BJ (cell line): Measurements from ENCODE around the gene HGFAC. TPM values are rescaled to one million over a fixed set of nuclear protein-coding genes. Genes with fewer than 3 reads are reported as not detected.
"Not testable (repeated sequence)": the region's sequence is repeated elsewhere in the genome, so short reads cannot be mapped to it uniquely, and the experiment has no call there.

ENCODE experiments used
- CTCF ChIA-PET: fragments of 350-600 bp; formaldehyde crosslinking; extraction: SDS; loops from one replicate; lab custom pipeline; 2021; ENCODE audit warnings: antibody characterized with exemption, inconsistent platforms; lab: Yijun Ruan, JAX
- POLR2A ChIA-PET: fragments of 300-600 bp; sonication (Branson Sonifier 250); formaldehyde crosslinking; extraction: SDS; loops from one replicate; lab custom pipeline; 2021; ENCODE audit warnings: antibody characterized with exemption; lab: Charles Lee
- DNase-seq: peaks from one replicate; pipeline ENCODE4 v3.0.0-alpha.2; 2011; ENCODE audit warnings: low read depth
- H3K27me3 ChIP-seq: 2 replicates; pipeline ENCODE4 v1.6.0; 2011; ENCODE audit warnings: low read length; ENCODE audit not compliant: control insufficient read depth, insufficient read depth
- H3K36me3 ChIP-seq: 2 replicates; pipeline ENCODE4 v1.5.1; 2011; ENCODE audit warnings: low read length; ENCODE audit not compliant: control insufficient read depth, insufficient read depth
- H3K4me3 ChIP-seq: 2 replicates; pipeline ENCODE4 v1.5.1; 2011; ENCODE audit warnings: low read depth, mild to moderate bottlenecking, control low read depth, low read length
- polyA plus RNA-seq: library from polyadenylated mRNA; depleted of rRNA; stranded (reverse); fragments of >200 nt; gene quantifications from 2 replicates; pipeline ENCODE4 v1.2.3, GENCODE V29; 2011
- TF ChIP-seq, protein P1 (sequence below): IDR thresholded peaks from 2 replicates; pipeline ENCODE4 v1.5.1; 2011; ENCODE audit warnings: low read depth, mild to moderate bottlenecking, control low read depth, inconsistent platforms, low read length, moderate library complexity; ENCODE audit not compliant: insufficient read depth

The HGFAC gene
- polyA plus RNA-seq, 1 experiment, result not detected

DNA sequence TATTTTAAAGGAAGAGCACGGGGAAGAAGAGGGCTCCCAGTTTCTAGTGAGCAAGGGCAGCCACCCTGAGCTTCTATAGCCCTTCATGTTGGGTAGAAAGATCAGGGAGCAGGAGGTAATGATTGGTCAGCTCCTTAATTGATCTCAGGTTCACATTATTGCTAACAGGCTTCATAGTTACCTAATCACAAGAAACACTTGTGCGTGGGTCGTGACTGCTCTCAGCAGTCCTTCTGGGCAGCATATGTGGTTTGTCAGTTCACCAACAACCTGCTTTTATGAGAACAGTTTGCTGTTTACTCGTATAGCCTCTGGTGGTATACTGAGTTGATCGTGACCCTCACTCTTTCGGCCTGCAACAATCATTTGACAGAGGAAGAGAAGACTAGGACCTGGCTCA, 16.6 kb downstream of the HGFAC start:
- POLR2A ChIA-PET, result no interaction called here
- DNase-seq, result no peak
- Histone ChIP-seq H3K36me3 (no peaks in the 10 kb centered on the region), H3K4me3 (no peak overlapping the region), H3K27me3 (peaks cover 23% of the 10 kb centered on the region)
- CTCF ChIA-PET, result interaction anchor here (1.0 to 3.8 kb wide), 2 partner anchors 9 to 22 kb away, joined by 3 to 11 read pairs; no protein-coding TSS in a partner anchor
- TF ChIP-seq, protein P1, sequence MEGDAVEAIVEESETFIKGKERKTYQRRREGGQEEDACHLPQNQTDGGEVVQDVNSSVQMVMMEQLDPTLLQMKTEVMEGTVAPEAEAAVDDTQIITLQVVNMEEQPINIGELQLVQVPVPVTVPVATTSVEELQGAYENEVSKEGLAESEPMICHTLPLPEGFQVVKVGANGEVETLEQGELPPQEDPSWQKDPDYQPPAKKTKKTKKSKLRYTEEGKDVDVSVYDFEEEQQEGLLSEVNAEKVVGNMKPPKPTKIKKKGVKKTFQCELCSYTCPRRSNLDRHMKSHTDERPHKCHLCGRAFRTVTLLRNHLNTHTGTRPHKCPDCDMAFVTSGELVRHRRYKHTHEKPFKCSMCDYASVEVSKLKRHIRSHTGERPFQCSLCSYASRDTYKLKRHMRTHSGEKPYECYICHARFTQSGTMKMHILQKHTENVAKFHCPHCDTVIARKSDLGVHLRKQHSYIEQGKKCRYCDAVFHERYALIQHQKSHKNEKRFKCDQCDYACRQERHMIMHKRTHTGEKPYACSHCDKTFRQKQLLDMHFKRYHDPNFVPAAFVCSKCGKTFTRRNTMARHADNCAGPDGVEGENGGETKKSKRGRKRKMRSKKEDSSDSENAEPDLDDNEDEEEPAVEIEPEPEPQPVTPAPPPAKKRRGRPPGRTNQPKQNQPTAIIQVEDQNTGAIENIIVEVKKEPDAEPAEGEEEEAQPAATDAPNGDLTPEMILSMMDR, result no peak

DNA sequence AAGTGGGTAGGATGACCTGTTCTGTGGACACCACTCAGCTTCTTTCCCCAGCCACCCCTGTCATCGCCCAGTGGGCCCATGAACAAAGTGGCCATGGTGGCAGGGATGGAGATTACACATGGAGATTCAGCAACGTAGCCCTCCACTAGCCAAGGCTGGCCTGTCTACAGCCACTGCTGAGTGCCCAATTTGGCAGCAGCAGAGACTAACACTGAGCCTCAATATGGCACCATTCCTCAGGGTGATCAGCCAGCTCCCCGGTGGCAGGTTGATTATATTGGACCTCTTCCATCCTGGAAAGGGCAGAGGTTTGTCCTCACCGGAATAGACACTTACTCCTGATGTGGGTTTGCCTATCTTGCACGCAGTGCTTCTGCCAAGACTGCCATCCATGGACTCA, 17.4 kb downstream of the HGFAC start:
- H3K36me3 ChIP-seq, H3K4me3 ChIP-seq, POLR2A ChIA-PET, DNase-seq: not testable (repeated sequence)
- CTCF ChIA-PET, result interaction anchor here (1.0 to 3.8 kb wide), 2 partner anchors 9 to 21 kb away, joined by 3 to 11 read pairs; no protein-coding TSS in a partner anchor
- H3K27me3 ChIP-seq, result peaks cover 27% of the 10 kb centered on the region

DNA sequence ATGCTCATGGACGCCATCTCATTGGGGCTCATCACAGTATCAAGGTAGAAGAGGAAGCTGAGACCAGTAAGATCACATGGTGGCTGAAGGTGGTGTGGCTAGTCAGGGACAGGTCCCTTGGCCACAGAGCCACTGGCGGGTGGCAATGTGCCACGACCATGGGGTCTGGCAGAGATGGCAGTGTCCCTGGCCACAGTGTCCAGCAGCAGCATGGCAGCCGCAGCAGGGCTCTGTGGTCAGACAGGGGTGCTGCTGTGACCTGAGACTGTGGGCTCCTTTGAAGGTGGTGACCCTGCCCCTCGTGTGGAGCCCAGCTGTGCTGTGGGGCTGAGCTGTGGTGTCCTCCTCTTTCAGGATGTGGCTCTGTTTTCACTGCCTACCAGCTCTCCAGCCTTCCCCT, 19.2 kb downstream of the HGFAC start:
- Histone ChIP-seq H3K27me3 (peaks cover 36% of the 10 kb centered on the region), H3K36me3 (no peaks in the 10 kb centered on the region), H3K4me3 (no peak overlapping the region)
- CTCF ChIA-PET, result interaction anchor here (0.5 kb wide), 1 partner anchor 113 kb away, joined by 3 read pairs; no protein-coding TSS in a partner anchor
- TF ChIP-seq, protein P1, result no peak
- DNase-seq, result no peak
- POLR2A ChIA-PET, result no interaction called here

DNA sequence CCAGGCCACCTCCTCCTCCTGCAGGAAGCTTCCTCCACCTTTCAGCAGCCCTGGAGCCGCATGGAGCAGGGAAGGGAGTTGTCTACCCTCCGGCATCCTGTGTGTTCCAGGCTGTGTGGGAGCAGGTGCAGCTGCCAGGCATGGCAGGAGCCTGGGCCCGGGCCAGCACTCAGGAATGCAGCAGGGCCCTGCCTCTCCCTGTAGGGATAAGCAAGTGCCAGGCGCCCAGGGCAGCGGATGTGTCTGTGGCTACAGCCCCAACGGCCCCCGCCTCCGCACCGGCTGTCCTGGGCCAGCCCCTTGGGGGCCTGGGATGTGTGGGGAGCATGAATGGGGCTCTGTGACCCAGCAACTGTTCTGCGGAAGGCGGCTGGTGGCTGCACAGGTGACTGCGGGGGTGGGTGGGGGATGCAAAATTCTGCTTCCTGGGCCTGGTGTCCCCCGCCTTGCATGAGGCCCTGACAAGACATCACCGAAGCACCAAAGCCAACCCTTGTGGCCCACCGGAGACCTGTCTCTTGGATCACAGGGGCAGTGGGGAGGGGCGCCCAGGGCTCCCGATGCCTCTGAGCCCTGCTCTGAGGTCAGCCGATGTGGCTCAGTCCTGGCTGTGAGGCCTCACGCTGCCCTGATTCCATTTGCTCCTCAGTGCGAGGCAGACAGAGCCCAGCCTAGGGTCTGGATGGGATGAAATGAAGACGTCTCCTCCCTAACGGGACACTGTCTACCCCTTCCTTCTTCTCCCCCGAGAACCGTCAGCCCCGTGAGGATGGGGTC, 19.9 kb downstream of the HGFAC start:
- Histone ChIP-seq H3K27me3 (peaks cover 36% of the 10 kb centered on the region), H3K36me3 (no peaks in the 10 kb centered on the region), H3K4me3 (no peak overlapping the region)
- POLR2A ChIA-PET, result no interaction called here
- no peak for DNase-seq
- CTCF ChIA-PET, result interaction anchor here (1.9 kb wide), 1 partner anchor 19 kb away, joined by 11 read pairs; no protein-coding TSS in a partner anchor
- TF ChIP-seq, protein P1, result no peak

DNA sequence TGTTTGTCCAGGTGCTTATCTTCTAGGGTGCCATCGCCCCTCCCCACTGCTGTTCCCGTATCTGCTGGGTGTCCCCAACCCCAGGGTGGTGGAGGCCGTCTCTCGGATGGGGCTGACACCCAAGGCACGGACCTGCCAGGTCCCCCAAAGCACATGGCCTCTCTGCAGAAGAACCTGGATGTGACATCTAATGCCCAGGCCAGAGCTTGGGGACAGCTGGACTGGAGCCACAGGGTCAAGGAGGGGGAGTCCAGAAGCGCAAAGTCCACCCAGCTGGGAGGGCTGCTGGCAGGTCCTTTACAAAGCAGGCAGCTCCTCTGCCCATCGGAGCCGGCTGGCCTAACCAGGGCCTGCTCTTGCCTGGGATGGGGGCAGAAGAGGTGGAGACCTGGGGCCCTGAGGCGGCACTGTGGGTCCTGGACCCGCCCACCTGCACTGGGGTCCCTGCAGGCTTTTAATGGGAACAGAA, 20.6 kb downstream of the HGFAC start:
- TF ChIP-seq, protein P1, result no peak
- Histone ChIP-seq H3K27me3 (peaks cover 36% of the 10 kb centered on the region), H3K36me3 (no peaks in the 10 kb centered on the region), H3K4me3 (no peak overlapping the region)
- DNase-seq, result no peak
- CTCF ChIA-PET, result interaction anchor here (1.9 kb wide), 1 partner anchor 18 kb away, joined by 11 read pairs; no protein-coding TSS in a partner anchor
- POLR2A ChIA-PET, result no interaction called here
